PC-3 (cell line): ENCODE data around the gene TMEM114.

ENCODE experiments used
- EZH2phosphoT487 ChIP-seq: fragments of 300-600 bp; sonication (generic); IDR thresholded peaks from 2 replicates; pipeline ENCODE4 v1.6.1; 2018; ENCODE audit warnings: mild to moderate bottlenecking, antibody characterized with exemption, low read length, borderline replicate concordance
- TF ChIP-seq, protein P1 (sequence below): fragments of 300-600 bp; sonication (generic); conservative IDR thresholded peaks from 2 replicates; pipeline ENCODE4 v1.5.1; 2017; ENCODE audit warnings: antibody characterized with exemption, low read depth, mild to moderate bottlenecking, low read length

DNA sequence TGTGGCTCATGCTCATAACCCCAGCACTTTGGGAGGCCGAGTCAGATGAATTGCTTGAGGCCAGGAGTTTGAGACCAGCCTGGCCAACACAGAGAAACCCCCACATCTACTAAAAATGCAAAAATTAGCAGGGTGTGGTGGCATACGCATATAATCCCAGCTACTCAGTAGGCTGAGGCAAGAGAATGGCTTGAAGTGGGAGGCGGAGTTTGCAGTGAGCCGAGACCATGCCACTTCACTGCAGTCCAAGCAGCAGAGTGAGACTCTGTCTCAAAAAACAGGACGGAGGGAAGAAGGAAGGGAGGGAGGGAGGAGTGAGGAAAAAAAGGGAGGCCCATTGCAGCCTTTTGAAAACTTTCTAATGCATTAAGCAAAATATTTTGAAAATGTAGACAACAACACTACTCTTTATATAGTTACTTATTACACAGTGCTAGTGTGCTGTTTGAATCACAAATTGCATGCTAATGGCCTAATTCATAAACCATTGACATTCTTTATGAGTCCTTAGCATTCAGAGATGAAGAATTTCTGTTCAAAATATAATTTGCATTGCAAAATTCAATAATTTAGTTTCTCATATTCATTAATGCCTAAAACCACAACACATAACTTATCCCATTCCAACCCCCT, 59.4 kb downstream of the TMEM114 start:
- TF ChIP-seq, protein P1, sequence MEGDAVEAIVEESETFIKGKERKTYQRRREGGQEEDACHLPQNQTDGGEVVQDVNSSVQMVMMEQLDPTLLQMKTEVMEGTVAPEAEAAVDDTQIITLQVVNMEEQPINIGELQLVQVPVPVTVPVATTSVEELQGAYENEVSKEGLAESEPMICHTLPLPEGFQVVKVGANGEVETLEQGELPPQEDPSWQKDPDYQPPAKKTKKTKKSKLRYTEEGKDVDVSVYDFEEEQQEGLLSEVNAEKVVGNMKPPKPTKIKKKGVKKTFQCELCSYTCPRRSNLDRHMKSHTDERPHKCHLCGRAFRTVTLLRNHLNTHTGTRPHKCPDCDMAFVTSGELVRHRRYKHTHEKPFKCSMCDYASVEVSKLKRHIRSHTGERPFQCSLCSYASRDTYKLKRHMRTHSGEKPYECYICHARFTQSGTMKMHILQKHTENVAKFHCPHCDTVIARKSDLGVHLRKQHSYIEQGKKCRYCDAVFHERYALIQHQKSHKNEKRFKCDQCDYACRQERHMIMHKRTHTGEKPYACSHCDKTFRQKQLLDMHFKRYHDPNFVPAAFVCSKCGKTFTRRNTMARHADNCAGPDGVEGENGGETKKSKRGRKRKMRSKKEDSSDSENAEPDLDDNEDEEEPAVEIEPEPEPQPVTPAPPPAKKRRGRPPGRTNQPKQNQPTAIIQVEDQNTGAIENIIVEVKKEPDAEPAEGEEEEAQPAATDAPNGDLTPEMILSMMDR, result no peak
- TF ChIP-seq EZH2phosphoT487, result no peak
